Keratinocyte (primary cell): ENCODE measurements around the gene SS18L1.

Experiments used
- EZH2 ChIP-seq: IDR thresholded peaks from one replicate; pipeline ENCODE4 v1.6.1; 2012; ENCODE audit warnings: inconsistent platforms, mild to moderate bottlenecking, low read length, moderate library complexity
- TF ChIP-seq, protein P1 (sequence below), 3 experiments: IDR thresholded peaks in 1 of 3; conservative IDR thresholded peaks in 1 of 3; optimal IDR thresholded peaks in 1 of 3; 2 replicates in 2 of 3; 3 replicates in 1 of 3; pipeline versions ENCODE3 to v1.5.1; 2011; ENCODE audit warnings: low read length in 3 of 3, mild to moderate bottlenecking in 3 of 3, moderate library complexity in 2 of 3, control low read depth in 1 of 3, inconsistent platforms in 1 of 3; ENCODE audit not compliant: insufficient read depth in 2 of 3; ENCODE audit errors: extremely low read depth in 1 of 3

GRCh38 chr20:62146019-62146755 is 2.6 kb downstream of the SS18L1 start:
- TF ChIP-seq, protein P1, sequence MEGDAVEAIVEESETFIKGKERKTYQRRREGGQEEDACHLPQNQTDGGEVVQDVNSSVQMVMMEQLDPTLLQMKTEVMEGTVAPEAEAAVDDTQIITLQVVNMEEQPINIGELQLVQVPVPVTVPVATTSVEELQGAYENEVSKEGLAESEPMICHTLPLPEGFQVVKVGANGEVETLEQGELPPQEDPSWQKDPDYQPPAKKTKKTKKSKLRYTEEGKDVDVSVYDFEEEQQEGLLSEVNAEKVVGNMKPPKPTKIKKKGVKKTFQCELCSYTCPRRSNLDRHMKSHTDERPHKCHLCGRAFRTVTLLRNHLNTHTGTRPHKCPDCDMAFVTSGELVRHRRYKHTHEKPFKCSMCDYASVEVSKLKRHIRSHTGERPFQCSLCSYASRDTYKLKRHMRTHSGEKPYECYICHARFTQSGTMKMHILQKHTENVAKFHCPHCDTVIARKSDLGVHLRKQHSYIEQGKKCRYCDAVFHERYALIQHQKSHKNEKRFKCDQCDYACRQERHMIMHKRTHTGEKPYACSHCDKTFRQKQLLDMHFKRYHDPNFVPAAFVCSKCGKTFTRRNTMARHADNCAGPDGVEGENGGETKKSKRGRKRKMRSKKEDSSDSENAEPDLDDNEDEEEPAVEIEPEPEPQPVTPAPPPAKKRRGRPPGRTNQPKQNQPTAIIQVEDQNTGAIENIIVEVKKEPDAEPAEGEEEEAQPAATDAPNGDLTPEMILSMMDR (optimal IDR thresholded peaks at IDR 0.05 in 1 of 3, IDR thresholded peaks at IDR 0.05 in 1 of 3, conservative IDR thresholded peaks at IDR 0.05 in 1 of 3; ENCODE audit: extremely low read depth in 1 of 3, insufficient read depth in 2 of 3, low read length in 3 of 3): no peak
- TF ChIP-seq EZH2: no peak
